Stimulated activated CD8-positive, alpha-beta memory T cell treated with anti-CD3 and anti-CD28 coated beads, Interleukin-12 subunit alpha, Interleukin-12 subunit beta, amount 100 ng/mL, for 24 hours (primary cell): ENCODE results near the gene SDCCAG8.
A peak's percentile ranks its signal among the peaks of the same experiment; 100 is the strongest.

Experiments
- DNase-seq: peaks from one replicate; pipeline ENCODE4 v3.0.0-alpha.2; 2020; ENCODE audit errors: extremely low read depth

Gene SDCCAG8

GRCh38 chr1:243254233-243254926 lies 1.5 kb upstream of the SDCCAG8 start:
- peak; percentile 38 for DNase-seq

- DNase-seq = peak; percentile 80
Measured at GRCh38 chr1:243254927-243255790, 682 bp upstream of the SDCCAG8 start, which contains the start of gene CEP170. CEP170 (minus strand) TSS chr1:243255281; CDS start chr1:243225280, 30,001 bp downstream.

GRCh38 chr1:243256590-243256989 lies 749 bp downstream of the SDCCAG8 start:
- no peak for DNase-seq

GRCh38 chr1:243257189-243257588 lies 1.3 kb downstream of the SDCCAG8 start:
- DNase-seq = no peak

GRCh38 chr1:243258731-243259130 lies 2.9 kb downstream of the SDCCAG8 start:
- DNase-seq = no peak

GRCh38 chr1:243260221-243260880 lies 4.5 kb downstream of the SDCCAG8 start:
- DNase-seq = no peak

- DNase-seq = no peak
Measured at GRCh38 chr1:243261390-243261789, 5.5 kb downstream of the SDCCAG8 start.

GRCh38 chr1:243264717-243265116 lies 8.9 kb downstream of the SDCCAG8 start:
- DNase-seq = no peak

- no peak for DNase-seq
Measured at GRCh38 chr1:243266231-243266630, 10.4 kb downstream of the SDCCAG8 start.

- no peak for DNase-seq
Measured at GRCh38 chr1:243267471-243267880, 11.6 kb downstream of the SDCCAG8 start.

GRCh38 chr1:243267914-243268653 lies 12.2 kb downstream of the SDCCAG8 start:
- DNase-seq = no peak

- no peak for DNase-seq
Measured at GRCh38 chr1:243268751-243269460, 13.1 kb downstream of the SDCCAG8 start.

GRCh38 chr1:243269461-243269801 lies 13.6 kb downstream of the SDCCAG8 start:
- no peak for DNase-seq

GRCh38 chr1:243270097-243270864 lies 14.4 kb downstream of the SDCCAG8 start:
- DNase-seq = no peak

GRCh38 chr1:243271996-243272395 lies 16.2 kb downstream of the SDCCAG8 start:
- no peak for DNase-seq

GRCh38 chr1:243272401-243272800 lies 16.6 kb downstream of the SDCCAG8 start:
- DNase-seq = no peak

- DNase-seq = no peak
Measured at GRCh38 chr1:243273506-243273905, 17.7 kb downstream of the SDCCAG8 start.

- DNase-seq = no peak
Measured at GRCh38 chr1:243273945-243274344, 18.1 kb downstream of the SDCCAG8 start.

- no peak for DNase-seq
Measured at GRCh38 chr1:243275316-243275715, 19.5 kb downstream of the SDCCAG8 start.

GRCh38 chr1:243280571-243281129 lies 24.8 kb downstream of the SDCCAG8 start:
- DNase-seq = no peak
